Endodermal cell (in vitro differentiated cells): ENCODE results near the gene NMT2. TPM values are rescaled to one million over a fixed set of nuclear protein-coding genes. Genes with fewer than 3 reads are reported as not detected.

Experiments used
- DNase-seq: peaks from one replicate; pipeline ENCODE4 v3.0.0-alpha.2; 2017
- H3K27ac ChIP-seq: 2 replicates; pipeline ENCODE4 v1.5.1; 2013; ENCODE audit warnings: mild to moderate bottlenecking, low read depth, low read length, moderate library complexity
- H3K27me3 ChIP-seq: 2 replicates; pipeline ENCODE4 v1.6.1; 2013; ENCODE audit warnings: mild to moderate bottlenecking, low read length, moderate library complexity; ENCODE audit not compliant: insufficient read depth, control insufficient read depth, poor library complexity, severe bottlenecking
- H3K36me3 ChIP-seq: 2 replicates; pipeline ENCODE4 v1.7.0; 2013; ENCODE audit warnings: mild to moderate bottlenecking, low read length, moderate library complexity; ENCODE audit not compliant: control insufficient read depth, insufficient read depth
- H3K4me1 ChIP-seq: one replicate; pipeline ENCODE4 v1.7.0; 2013; ENCODE audit warnings: low read length; ENCODE audit not compliant: control insufficient read depth, insufficient read depth
- H3K4me3 ChIP-seq: 2 replicates; pipeline ENCODE4 v1.5.1; 2013; ENCODE audit warnings: mild to moderate bottlenecking, low read length, moderate library complexity
- H3K9ac ChIP-seq: 2 replicates; pipeline ENCODE4 v1.6.1; 2013; ENCODE audit warnings: mild to moderate bottlenecking, low read length, moderate library complexity; ENCODE audit not compliant: poor library complexity, severe bottlenecking; ENCODE audit errors: extremely low read depth
- H3K9me3 ChIP-seq: 2 replicates; pipeline ENCODE4 v1.6.1; 2013; ENCODE audit warnings: mild to moderate bottlenecking, low read length, moderate library complexity; ENCODE audit not compliant: control insufficient read depth
- H3K27ac Mint-ChIP-seq: 2 replicates; pipeline ENCODE4 v1.8.0; 2020; ENCODE audit warnings: mixed read lengths
- H3K27me3 Mint-ChIP-seq: 2 replicates; pipeline ENCODE4 v1.8.0; 2021; ENCODE audit warnings: mild to moderate bottlenecking, mixed read lengths; ENCODE audit not compliant: insufficient read depth
- H3K36me3 Mint-ChIP-seq: 2 replicates; pipeline ENCODE4 v1.8.0; 2020; ENCODE audit warnings: low read depth, mixed read lengths
- H3K4me1 Mint-ChIP-seq: 2 replicates; pipeline ENCODE4 v1.8.0; 2020; ENCODE audit warnings: mixed read lengths
- H3K4me3 Mint-ChIP-seq: 2 replicates; pipeline ENCODE4 v1.8.0; 2020; ENCODE audit warnings: mild to moderate bottlenecking, moderate library complexity, mixed read lengths
- H3K9me3 Mint-ChIP-seq: 2 replicates; pipeline ENCODE4 v1.8.0; 2020; ENCODE audit warnings: mild to moderate bottlenecking, mixed read lengths
- WGBS, 2 experiments: methylation state at CpG; one replicate each; pipeline versions ENCODE4 v1.1.5 to v1.1.7; 2013; ENCODE audit warnings: missing lambda C conversion rate in 2 of 2, mixed read lengths in 1 of 2; ENCODE audit not compliant: insufficient coverage in 1 of 2, insufficient read length in 1 of 2; 5-methylcytosine and 5-hydroxymethylcytosine counted together
- total RNA-seq, 2 donors: library from RNA; stranded (reverse); fragmentation: NEBNext Ultra II Directional in 1 of 2; extraction: Animal tissue kit (Norgen Biotek cat#: 25700) in 1 of 2; gene quantifications; 2 replicates in 1 of 2; 3 replicates in 1 of 2; pipeline ENCODE4 v1.2.1, GENCODE V29; 2021
- TF ChIP-seq, protein P1 (sequence below): fragments of 200-600 bp; sonication (generic); conservative IDR thresholded peaks from 2 replicates; pipeline ENCODE4 v1.5.0; 2021; ENCODE audit warnings: antibody characterized with exemption, mild to moderate bottlenecking

NMT2 gene
- total RNA-seq, 2 donors from 2014 or later: 21.7 to 21.9 TPM

DNA sequence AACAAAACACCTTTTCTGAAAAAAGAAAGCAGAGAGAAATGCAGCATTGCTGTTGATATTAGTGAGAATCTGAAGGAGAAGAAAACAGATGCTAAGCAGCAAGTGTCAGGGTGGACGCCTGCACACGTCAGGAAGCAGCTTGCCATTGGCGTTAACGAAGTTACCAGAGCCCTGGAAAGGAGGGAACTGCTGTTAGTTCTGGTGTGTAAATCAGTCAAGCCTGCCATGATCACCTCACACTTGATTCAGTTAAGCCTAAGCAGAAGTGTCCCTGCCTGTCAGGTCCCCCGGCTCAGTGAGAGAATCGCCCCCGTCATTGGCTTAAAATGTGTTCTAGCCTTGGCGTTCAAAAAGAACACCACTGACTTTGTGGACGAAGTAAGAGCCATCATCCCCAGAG, 65.0 kb downstream of the NMT2 start:
- Mint-ChIP-seq H3K36me3 (peaks cover 65% of the 10 kb centered on the region), H3K27ac (no peak overlapping the region)

DNA sequence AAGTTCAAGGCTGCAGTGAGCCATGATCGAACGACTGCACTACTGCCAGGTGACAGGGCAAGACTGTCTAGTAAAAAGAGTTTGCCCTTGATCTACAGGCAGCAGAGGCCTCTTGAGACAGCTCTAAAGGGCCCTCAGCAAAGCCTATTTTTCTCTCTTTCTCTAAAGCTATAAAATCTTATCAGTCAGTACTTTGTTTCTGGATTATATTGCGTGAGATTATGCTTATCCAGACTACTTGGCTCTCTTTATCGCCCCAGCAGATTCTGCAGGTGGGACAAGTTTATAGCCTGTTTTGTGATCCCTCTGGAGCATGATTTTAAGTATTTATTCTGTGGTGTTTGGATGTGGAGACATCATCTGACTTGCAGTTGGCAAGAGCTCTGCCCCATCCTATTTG, 68.6 kb downstream of the NMT2 start:
- H3K4me3 Mint-ChIP-seq: no peak overlapping the region
- WGBS, 2 experiments: 94 to 100% methylated on average over 2 to 4 of the region's 4 CpGs

More for the DNA sequence above, 65.0 kb downstream of the NMT2 start:
- TF ChIP-seq, protein P1, sequence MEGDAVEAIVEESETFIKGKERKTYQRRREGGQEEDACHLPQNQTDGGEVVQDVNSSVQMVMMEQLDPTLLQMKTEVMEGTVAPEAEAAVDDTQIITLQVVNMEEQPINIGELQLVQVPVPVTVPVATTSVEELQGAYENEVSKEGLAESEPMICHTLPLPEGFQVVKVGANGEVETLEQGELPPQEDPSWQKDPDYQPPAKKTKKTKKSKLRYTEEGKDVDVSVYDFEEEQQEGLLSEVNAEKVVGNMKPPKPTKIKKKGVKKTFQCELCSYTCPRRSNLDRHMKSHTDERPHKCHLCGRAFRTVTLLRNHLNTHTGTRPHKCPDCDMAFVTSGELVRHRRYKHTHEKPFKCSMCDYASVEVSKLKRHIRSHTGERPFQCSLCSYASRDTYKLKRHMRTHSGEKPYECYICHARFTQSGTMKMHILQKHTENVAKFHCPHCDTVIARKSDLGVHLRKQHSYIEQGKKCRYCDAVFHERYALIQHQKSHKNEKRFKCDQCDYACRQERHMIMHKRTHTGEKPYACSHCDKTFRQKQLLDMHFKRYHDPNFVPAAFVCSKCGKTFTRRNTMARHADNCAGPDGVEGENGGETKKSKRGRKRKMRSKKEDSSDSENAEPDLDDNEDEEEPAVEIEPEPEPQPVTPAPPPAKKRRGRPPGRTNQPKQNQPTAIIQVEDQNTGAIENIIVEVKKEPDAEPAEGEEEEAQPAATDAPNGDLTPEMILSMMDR: no peak
- no peak overlapping the region for H3K9ac ChIP-seq
- H3K27me3 ChIP-seq: no peaks in the 10 kb centered on the region
- no peaks in the 10 kb centered on the region for H3K9me3 ChIP-seq
- no peak for DNase-seq
- Mint-ChIP-seq H3K9me3 (no peaks in the 10 kb centered on the region), H3K27me3 (no peaks in the 10 kb centered on the region), H3K4me3 (no peak overlapping the region), H3K4me1 (peaks cover 10% of the 10 kb centered on the region)
- H3K4me3 ChIP-seq: no peak overlapping the region
- no peaks in the 10 kb centered on the region for H3K4me1 ChIP-seq
- 94 to 98% methylated on average over 7 to 9 of the region's 9 CpGs for WGBS, 2 experiments
- no peak overlapping the region for H3K27ac ChIP-seq
- peaks cover 78% of the 10 kb centered on the region for H3K36me3 ChIP-seq

DNA sequence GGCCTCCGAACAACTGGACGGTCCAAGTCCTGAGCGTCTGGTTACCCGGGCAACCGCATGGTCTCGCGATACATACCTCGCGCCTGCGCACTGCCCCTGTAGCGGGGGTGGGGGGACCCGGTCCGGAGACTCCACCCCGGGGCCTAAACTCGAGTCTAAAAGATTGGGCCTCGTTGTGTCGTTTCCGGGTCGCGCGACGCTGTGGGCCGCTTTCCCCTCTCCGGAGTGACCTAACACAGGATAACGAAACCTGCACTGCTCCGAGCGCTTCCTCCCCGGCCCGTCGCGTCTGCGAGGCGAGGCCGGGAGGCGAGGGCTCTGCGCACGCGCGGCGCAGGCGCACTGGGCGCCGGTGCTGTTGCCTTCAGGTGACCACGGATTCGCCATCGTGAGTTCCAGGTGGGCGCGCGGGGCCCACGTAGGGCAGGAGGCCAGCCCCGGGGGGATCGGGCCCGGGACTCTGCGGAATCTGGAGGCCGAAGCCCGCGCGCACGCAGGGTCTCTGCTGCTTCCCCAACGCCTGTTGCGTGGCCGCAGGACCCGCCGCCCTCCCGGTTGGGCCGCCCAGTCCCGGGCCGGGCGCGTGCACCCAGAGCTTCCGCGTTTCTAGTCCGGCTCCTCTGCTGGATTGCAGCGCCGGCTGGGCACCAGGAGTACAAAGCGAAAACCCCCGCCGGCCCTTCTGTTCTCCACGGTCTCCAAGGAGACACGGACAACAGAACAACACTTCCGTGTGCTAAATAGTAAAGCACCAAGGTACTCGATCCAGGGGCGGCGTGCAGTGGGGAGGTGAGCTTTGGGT, 71.3 kb downstream of the NMT2 start, which contains the start of gene RPP38:
TSS of gene RPP38 (plus strand) at position 345 of the 802 bp plus-strand sequence. CDS start 5,960 bp downstream, outside the sequence.
- peak; percentile 98 for DNase-seq

More for the DNA sequence above, 68.6 kb downstream of the NMT2 start:
- Histone ChIP-seq H3K4me3 (no peak overlapping the region), H3K9ac (no peak overlapping the region), H3K36me3 (peaks cover 47% of the 10 kb centered on the region), H3K4me1 (peaks cover 2% of the 10 kb centered on the region), H3K27me3 (no peaks in the 10 kb centered on the region), H3K9me3 (no peaks in the 10 kb centered on the region), H3K27ac (no peak overlapping the region)
- Mint-ChIP-seq H3K4me1 (peaks cover 10% of the 10 kb centered on the region), H3K9me3 (no peaks in the 10 kb centered on the region), H3K36me3 (peaks cover 36% of the 10 kb centered on the region), H3K27me3 (no peaks in the 10 kb centered on the region), H3K27ac (peak overlapping the region; percentile 23)
- TF ChIP-seq, protein P1: no peak
- DNase-seq: no peak

More for the DNA sequence above, 71.3 kb downstream of the NMT2 start, which contains the start of gene RPP38:
- Histone ChIP-seq H3K9me3 (no peaks in the 10 kb centered on the region), H3K36me3 (peaks cover 21% of the 10 kb centered on the region), H3K4me3 (peak within 1 kb of the TSS; percentile 94), H3K27ac (peak within 1 kb of the TSS; percentile 95), H3K4me1 (peaks cover 2% of the 10 kb centered on the region), H3K27me3 (no peaks in the 10 kb centered on the region), H3K9ac (peak within 1 kb of the TSS; percentile 92)
- Mint-ChIP-seq H3K27me3 (peaks cover 3% of the 10 kb centered on the region), H3K36me3 (peaks cover 17% of the 10 kb centered on the region), H3K27ac (peak within 1 kb of the TSS; percentile 95), H3K4me1 (peaks cover 10% of the 10 kb centered on the region), H3K4me3 (peak within 1 kb of the TSS; percentile 90), H3K9me3 (no peaks in the 10 kb centered on the region)
- WGBS, 2 experiments: 0% methylated on average over 26 to 84 of the region's 84 CpGs
- TF ChIP-seq, protein P1: no peak
